Endothelial cell of hepatic sinusoid (primary cell): ENCODE data around the gene FBXW8.

Source experiments
- in situ Hi-C: cut with HindIII; loops from 2 replicates; pipeline ENCODE4 v1.10.0; 2017; ENCODE audit warnings: low sequenced_read_pairs

FBXW8 gene

GRCh38 chr12:116885491-116885890 is 25.3 kb upstream of the FBXW8 start:
- in situ Hi-C loops = no loop called here

GRCh38 chr12:116887244-116887643 is 23.5 kb upstream of the FBXW8 start:
- in situ Hi-C loops = no loop called here

GRCh38 chr12:116887897-116888296 is 22.9 kb upstream of the FBXW8 start:
- in situ Hi-C loops = no loop called here

- in situ Hi-C loops = no loop called here
Measured at GRCh38 chr12:116890330-116890729, 20.4 kb upstream of the FBXW8 start.

GRCh38 chr12:116891019-116891418 is 19.7 kb upstream of the FBXW8 start:
- in situ Hi-C loops = no loop called here

- in situ Hi-C loops = no loop called here
Measured at GRCh38 chr12:116892349-116893140, 18.2 kb upstream of the FBXW8 start.

GRCh38 chr12:116894913-116895312 is 15.8 kb upstream of the FBXW8 start:
- in situ Hi-C loops = no loop called here

GRCh38 chr12:116896411-116896924 is 14.3 kb upstream of the FBXW8 start:
- in situ Hi-C loops = no loop called here

GRCh38 chr12:116897476-116897875 is 13.3 kb upstream of the FBXW8 start:
- in situ Hi-C loops = no loop called here

- in situ Hi-C loops = no loop called here
Measured at GRCh38 chr12:116898669-116899068, 12.1 kb upstream of the FBXW8 start.

- in situ Hi-C loops = no loop called here
Measured at GRCh38 chr12:116901612-116902011, 9.1 kb upstream of the FBXW8 start.

GRCh38 chr12:116903818-116904217 is 6.9 kb upstream of the FBXW8 start:
- in situ Hi-C loops = no loop called here

GRCh38 chr12:116906285-116906684 is 4.5 kb upstream of the FBXW8 start:
- in situ Hi-C loops = no loop called here

- in situ Hi-C loops = no loop called here
Measured at GRCh38 chr12:116910280-116910644, 488 bp upstream of the FBXW8 start.

GRCh38 chr12:116915326-116915725 is 4.6 kb downstream of the FBXW8 start:
- in situ Hi-C loops = loop anchor here (5.0 kb wide), 1 partner anchor 58 kb away; no protein-coding TSS in a partner anchor

GRCh38 chr12:116916122-116916521 is 5.4 kb downstream of the FBXW8 start:
- in situ Hi-C loops = loop anchor here (5.0 kb wide), 1 partner anchor 59 kb away; no protein-coding TSS in a partner anchor

- in situ Hi-C loops = loop anchor here (5.0 kb wide), 1 partner anchor 59 kb away; no protein-coding TSS in a partner anchor
Measured at GRCh38 chr12:116916714-116917114, 6.0 kb downstream of the FBXW8 start.

- in situ Hi-C loops = loop anchor here (5.0 kb wide), 1 partner anchor 61 kb away; no protein-coding TSS in a partner anchor
Measured at GRCh38 chr12:116918464-116918863, 7.7 kb downstream of the FBXW8 start.

- in situ Hi-C loops = loop anchor here (5.0 kb wide), 1 partner anchor 62 kb away; no protein-coding TSS in a partner anchor
Measured at GRCh38 chr12:116919247-116919661, 8.5 kb downstream of the FBXW8 start.

GRCh38 chr12:116919706-116920485 is 9.1 kb downstream of the FBXW8 start:
- in situ Hi-C loops = loop anchor here (5.0 kb wide), 1 partner anchor 63 kb away; no protein-coding TSS in a partner anchor

- in situ Hi-C loops = no loop called here
Measured at GRCh38 chr12:116920939-116921338, 10.2 kb downstream of the FBXW8 start.
